ENCODE data around the gene CHD3. TPM values are rescaled to one million over a fixed set of nuclear protein-coding genes. Genes with fewer than 3 reads are reported as not detected.

The CHD3 gene
- polyA plus RNA-seq, 12 donors: 56.4 to 524 (median 74.2) TPM; not detected in 1

DNA sequence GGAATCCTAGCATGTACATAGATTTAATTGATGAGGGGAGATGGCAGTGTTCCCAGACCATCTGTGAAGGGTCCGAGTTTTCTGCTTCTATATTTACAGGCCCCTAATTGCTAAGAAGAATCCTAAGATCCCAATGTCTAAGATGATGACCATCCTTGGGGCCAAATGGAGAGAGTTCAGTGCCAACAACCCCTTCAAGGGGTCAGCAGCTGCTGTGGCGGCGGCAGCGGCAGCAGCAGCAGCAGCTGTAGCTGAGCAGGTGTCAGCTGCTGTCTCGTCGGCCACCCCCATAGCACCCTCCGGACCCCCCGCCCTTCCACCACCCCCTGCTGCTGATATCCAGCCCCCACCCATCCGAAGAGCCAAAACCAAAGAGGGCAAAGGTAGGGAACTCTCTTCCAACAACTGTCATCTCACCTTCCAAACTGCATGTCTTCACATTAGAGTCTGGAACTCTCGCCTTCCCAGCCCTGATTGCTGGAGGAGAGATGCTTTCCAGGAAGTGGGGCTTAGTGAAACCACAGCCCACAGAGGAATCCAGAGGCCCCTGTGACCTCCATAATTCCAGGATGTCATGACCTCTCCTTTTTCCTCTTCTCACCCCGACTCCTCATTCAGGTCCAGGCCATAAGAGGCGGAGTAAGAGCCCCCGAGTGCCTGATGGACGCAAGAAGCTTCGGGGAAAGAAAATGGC lies 4.7 kb downstream of the CHD3 start:
- DNase-seq: no peak

DNA sequence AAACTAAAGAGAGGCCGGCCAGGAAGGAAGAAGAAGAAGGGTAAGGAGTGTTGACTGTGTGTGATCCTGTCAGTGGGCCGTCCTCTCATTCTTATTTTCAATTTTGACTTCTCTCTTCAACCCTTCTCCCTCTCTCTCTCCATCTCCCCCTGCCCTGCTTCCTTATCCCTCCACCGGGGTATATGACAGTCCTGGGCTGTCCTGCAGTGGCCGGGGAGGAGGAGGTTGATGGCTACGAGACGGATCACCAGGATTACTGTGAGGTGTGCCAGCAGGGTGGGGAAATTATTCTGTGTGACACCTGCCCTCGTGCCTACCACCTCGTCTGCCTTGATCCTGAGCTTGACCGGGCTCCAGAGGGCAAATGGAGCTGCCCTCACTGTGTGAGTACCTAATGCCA lies 5.6 kb downstream of the CHD3 start:
- DNase-seq: no peak

DNA sequence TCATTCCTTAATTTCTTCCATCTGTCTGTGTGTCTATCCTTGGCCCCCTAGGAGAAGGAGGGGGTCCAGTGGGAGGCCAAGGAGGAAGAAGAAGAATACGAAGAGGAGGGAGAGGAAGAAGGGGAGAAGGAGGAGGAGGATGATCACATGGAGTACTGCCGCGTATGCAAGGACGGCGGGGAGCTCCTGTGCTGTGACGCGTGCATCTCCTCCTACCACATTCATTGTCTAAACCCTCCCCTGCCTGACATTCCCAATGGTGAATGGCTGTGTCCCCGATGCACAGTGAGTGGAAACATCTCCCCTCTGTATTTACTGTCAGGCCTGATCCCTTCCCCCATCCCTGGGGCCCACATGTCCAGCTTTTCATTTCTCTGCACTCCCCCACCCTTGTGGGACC lies 6.3 kb downstream of the CHD3 start:
- DNase-seq: no peak

DNA sequence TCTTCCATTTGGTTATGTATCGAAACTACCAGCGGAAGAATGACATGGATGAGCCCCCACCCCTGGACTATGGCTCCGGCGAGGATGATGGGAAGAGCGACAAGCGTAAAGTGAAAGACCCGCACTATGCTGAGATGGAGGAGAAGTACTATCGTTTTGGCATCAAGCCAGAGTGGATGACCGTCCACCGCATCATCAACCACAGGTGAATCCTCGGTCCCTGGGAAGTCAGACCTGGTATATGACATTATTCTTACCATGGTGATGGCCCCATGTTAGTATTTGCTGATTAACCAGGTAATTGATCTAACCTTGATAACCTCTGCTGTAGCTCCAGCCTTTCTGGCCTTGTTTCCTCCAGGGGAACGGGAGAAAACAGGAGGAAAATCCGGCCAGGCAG lies 8.5 kb downstream of the CHD3 start:
- DNase-seq: no peak

DNA sequence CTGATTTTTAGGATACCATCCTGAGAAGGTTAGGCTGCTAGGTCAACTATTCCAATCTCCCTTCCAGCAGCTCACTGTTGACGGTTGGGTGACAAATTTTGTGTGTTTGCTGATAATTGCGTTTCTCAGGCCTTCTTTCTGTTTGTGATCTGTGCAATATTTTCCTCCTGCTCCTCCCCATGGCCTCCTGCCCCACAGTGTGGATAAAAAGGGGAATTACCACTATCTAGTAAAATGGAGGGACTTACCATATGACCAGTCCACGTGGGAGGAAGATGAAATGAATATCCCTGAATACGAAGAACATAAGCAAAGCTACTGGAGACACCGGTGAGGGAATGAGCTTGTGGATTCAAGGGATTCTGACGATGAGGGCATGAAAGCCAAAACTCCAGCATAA lies 9.2 kb downstream of the CHD3 start:
- DNase-seq: no peak

DNA sequence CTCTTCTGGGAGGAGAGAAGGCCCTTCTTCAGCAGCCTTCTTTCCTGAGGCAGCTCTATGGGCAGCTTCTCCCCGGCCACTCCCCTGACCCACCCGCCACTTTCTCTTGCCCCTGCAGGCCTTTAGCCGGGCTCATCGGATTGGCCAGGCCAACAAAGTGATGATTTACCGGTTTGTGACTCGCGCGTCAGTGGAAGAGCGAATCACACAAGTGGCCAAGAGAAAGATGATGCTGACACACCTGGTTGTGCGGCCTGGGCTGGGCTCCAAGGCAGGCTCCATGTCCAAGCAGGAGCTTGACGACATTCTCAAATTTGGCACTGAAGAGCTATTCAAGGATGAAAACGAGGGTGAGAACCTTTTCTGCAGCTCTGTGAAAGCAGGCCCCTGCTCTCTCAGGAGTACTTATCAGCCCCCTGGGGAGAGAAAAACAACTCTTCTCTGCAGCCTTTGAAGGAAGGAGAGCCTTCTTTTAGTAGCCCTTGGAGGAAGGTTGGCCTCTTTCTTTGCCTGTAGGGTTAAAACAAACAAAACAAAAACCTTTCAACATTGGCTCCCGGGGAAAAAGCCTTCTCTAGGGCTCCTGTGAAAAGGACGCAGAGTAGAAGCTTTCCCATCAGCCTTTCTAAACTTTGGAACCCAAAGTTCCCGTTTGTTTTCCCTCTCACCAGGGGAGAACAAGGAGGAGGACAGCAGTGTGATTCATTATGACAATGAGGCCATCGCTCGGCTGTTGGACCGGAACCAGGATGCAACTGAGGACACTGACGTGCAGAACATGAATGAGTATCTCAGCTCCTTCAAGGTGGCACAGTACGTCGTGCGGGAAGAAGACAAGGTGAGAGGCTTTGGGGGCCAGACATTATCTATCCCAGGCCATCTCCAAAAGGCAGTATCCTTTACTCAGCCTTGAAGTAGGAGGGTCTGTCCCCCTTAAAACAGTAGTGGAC lies 14.8 kb downstream of the CHD3 start:
- DNase-seq: no peak

DNA sequence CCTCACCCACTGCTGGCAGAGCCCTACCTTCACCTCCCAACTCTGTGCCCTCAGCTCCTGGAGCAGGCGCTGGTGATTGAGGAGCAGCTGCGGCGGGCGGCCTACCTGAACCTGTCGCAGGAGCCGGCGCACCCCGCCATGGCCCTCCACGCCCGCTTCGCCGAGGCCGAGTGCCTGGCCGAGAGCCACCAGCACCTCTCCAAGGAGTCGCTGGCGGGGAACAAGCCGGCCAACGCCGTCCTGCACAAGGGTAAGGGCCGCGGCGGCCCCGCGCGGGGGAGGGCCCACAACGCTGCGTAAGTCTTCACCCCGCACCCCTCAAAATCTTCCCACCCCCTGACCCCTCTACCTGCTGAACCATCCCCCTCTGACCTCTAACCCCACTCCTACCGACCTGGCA lies 20.5 kb downstream of the CHD3 start:
- no peak for DNase-seq

DNA sequence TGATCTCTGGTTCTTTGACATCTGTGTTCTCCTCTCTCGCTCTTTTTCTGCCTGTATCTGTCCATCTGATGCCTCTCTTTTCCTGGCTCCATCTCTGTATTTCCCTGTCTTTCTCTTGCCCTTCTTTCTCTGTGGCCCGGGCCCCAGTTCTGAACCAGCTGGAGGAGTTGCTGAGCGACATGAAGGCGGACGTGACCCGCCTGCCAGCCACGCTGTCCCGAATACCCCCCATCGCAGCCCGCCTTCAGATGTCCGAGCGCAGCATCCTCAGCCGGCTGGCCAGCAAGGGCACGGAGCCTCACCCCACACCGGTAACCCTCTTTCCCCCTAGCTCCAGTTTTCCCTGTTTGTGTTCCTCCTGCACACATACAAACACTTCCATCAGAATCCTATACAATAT lies 21.7 kb downstream of the CHD3 start:
- no peak for DNase-seq

DNA sequence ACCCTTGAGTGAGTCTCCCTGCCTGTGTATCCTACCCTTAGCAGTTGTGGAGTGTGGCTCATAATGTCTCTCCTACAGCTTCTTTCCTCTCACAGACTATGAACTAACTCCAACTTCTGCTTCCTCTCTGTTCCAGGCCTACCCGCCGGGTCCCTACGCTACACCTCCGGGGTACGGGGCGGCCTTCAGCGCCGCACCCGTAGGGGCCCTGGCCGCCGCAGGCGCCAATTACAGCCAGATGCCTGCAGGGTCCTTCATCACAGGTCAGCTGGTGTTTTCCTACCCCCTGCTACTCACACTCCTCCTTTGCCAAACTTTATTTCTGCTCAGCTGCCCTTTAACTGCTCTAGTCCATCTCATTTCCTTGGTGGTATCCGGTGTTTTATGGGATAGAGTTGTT lies 22.1 kb downstream of the CHD3 start:
- no peak for DNase-seq

DNA sequence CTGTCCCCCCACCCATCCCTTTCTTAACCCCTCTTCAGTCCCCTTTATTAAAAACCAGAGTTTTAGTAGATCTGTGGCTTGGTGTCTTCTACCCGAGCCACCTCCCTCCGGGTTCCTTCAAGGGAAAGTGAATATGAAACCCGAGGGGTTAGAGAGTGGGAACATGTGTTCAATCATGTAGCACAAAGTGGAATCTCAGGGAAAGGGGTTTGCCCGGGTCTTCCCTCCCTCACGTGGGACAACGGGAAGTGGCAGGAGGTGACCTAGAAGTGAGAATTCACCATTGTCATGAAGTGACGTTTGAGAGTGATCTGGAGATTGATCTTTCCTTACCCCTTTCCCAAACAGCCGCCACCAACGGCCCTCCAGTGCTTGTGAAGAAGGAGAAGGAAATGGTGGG lies 22.5 kb downstream of the CHD3 start:
- no peak for DNase-seq

DNA sequence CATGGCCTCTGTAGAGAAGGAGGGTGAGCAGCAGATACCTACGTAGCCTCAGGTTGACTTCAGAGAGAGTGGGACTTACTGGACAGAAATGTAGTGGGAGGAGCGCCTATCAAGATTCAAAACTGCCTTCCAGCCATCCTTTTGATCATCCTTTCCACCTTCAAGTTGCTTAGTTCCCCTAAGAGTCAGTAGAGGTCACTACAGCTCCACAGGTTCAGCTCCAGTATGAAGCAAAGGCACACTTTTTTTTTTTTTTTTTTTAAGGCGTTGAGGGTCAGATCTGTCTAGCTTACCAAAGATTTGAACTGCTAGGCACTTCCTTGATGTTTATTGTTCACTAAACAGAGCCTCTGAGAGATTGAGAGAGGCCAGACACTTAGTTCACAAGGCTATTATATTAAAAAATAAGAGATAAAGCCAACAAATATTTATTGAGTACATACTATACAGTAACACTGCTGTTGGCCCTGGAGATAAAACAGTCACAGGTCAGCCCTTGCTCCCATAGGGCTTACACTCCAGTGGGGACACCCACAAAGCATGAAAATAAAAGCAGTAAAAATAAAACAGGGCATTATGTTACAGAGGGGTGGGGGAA lies 24.4 kb downstream of the CHD3 start:
- no peak for DNase-seq

DNA sequence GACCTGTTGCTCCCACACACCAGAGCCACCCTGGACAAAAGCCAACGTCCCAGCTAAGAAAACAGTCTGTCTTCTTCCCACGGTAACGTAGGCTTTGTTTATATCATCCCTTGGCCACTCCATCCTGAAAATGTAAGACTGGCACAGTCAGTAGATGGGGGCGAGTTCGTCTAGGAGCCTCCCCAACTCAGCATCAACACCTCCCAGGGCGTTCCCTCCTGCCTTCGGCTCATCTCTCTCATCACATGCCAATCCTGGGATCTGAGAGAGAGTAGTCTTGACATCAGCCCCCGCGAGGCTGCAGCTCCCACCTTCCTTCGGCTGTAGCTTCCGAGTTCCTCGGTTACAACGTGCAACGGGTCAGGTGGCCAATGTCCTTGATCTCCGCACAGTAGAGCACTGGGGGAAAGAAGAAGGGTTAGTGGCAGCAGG lies 26.6 kb downstream of the CHD3 start:
- DNase-seq: no peak

DNA sequence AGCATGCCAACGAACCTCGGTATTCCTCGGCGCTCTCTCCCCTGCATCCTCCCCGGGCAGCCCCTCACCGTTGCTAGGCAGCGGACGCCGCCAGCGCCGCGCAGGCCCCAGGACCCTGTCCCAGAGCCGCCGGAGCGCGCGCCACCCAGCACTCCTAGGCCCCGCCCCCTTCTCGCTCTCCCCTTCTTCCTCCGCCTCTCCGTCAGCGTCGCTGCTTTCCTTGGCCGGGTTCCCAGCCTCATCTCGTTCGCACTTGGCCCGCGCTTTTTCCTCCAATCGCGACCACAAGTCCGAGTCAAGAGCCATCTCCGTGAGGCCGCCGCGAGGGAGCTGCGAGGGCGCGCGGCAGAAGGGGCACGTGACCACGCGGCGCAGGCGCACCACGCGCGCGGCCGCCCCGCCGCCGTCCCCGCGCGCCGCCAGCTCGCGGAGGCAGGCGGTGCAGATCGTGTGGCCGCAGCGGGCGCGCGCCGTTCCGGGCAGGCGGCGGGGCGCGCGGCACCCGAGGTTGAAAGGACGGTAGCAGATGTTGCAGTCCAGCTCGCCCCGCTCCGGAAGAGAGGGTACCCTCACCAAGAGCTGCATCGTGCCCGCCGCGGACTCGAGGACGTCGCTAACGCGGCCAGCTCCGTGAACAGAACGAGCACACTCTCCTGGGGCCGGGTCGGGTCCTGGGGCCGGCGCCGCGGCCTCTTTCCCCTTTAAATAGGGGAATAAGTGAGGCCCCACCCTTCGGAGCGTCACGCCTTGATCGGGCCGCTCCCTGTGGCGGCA lies 27.2 kb downstream of the CHD3 start, which contains the start of gene RNF227:
Gene RNF227 (minus strand): TSS at position 679 of the 774 bp plus-strand sequence. CDS start 94 bp downstream, at position 585.
- DNase-seq: peak; percentile 98

DNA sequence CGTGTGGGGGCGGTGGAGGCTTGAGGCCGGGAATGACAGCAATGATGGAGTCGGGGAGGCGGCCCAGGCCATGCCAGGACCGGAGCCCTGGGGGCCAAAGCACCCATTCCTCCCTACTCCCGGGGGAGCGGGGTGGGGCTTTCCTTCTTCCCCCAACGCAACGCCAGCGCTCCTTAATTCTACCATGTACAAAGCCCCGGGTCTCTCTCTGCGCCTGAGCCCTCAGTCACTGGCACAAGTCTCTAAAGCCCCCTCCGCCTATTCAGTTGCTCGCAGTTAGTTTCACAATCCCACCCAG lies 27.7 kb downstream of the CHD3 start:
- DNase-seq: no peak

DNA sequence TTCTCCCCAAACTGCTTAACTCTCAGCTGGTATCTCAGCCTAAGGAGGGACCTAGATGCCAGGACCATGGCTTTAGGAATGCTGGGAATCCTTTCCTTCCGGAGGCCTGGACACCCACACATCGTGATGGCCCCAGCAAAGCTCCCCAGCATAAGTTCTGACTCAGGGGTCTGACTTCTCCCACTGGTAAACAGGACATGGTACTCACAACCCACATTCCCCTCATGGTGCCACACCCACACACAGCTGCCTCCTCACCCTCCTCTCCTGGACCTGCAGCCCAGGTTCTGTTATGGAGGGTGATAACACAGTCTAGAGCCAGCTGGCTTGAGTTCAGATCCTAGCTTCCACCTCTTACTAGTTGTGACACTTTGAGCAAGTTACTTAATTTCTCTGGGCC lies 28.2 kb downstream of the CHD3 start:
- DNase-seq: no peak

DNA sequence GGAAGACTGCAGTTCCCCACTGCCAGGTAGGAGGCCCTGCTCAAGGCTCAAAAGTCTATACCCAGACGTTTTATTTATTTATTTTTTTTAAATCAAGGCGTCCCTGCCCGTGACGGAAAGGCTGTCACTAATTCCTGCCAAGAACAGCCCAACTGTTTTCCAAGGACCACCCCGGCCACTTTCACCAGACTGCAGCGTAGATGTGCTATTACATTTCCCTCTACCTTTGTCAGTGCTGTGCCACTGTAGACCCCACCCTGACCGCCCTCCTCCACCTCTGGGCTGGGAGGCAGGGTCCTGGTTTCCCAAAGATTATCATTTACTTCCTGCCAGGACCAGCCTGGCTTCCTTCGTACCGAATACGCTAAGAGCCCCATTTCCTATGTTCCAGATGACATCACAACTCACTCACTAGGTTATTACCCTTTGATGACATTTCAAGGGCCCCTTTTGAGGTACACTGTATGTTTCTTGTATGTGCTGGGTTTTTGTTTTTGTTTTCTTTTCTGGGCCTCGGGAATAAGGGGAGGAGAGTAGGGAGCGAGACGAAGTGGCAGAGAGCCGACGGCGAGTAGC lies 33.8 kb downstream of the CHD3 start:
- DNase-seq: no peak

DNA sequence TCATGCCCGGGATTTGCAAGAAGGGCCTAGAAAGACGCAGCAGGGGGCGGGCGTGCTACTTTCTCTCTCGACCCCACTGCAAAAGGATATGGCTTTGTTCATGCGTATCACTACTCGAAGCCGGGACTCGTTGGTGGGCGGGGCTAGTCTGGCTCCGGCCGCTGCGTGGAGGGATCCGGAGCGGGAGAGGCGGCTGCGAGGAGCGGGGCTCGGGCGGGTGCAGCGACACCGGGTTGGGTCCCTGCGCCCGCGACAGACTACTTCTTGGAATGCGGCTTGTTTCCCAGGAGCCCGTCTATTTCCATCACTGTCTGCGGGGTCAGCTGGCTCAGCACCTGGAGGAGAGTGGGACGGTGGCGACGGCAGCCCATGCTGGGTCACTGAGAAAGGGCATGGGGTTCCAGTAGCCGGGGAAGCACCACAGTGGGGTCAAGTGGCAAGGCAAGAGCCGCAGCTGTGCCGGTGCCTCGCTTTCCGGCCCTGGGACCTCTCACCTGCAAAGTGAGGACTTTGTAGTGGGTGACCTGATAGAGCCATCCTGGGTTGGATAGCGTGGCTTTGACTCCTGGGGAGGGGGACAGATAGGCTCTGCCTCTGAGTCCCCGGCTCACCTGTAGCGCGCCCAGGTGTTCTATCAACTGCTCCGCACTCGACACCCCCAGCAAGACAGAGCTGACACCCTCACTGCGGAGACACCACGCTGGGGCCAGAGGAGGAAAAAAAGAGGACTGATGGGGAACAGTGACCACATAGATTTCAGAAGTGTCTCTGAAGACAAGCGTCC lies 34.4 kb downstream of the CHD3 start:
- peak; percentile 90 for DNase-seq

DNA sequence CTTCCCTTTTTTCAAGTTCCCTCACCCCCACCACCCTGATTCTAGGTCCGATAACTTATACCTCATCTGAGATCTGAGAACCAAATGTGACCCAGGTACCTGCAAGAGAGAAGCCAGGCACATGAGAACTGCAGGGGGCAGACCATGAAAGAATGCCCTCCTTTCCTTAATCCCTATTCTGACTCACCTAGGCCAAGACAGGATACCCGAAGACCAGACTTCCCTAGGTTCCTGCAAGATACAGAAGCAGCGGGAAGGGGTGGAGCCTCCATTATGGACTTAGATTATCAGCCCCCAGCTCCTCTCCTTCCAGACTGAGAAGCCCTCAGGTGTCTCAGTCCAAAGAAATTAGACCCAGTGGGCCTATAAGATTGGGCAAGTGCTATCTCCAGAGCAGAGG lies 39.0 kb downstream of the CHD3 start:
- no peak for DNase-seq

DNA sequence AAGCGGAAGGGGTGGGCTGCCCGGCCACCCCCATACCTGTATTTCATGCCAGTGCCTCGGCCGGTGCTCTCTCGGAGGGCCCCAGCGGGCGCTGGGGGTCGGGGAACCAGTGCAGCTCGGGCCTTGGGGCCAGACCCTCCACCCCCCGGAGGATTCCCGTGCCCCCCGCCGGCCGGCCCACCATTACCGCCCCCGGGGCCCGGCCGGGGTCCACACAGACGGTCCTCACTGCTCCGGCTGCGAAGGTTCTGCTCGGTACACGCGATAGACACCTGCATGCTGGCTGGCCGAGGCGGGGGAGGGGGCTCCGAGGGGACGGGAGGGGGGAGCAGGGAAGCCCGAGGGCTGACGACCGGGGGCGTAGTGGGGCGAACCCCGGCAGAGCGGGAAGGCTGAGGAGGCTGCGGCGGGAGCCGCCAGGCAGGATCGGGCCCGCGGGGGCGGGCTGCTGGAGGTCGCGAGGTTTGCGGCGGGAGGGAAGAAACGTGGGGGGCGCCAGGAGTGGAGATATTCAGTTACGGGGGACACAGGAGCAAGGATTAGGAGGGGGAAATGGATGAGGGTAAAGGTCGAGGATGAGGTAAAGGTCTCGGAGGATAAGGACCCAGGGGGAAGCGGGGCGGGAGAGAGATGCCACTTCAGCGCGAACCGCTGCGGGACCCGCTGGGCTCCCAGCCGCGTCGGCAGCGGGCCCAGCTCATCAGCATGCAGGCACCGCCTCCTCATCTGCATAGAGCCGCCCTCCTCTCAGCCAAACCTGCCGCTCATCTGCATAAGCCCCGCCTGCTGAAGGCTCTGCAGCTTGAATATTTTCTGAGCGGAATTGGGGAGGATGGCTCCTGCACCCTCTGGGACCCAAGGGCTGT lies 40.8 kb downstream of the CHD3 start, which contains the start of gene KCNAB3:
Gene KCNAB3 (minus strand): TSS at position 699 of the 866 bp plus-strand sequence. CDS start 421 bp downstream, at position 278.
- peak; percentile 79 for DNase-seq
